ENCODE measurements around the gene PPP4R3A.
A peak's percentile ranks its signal among the peaks of the same experiment; 100 is the strongest.
"Not testable (repeated sequence)": the region's sequence is repeated elsewhere in the genome, so short reads cannot be mapped to it uniquely, and the experiment has no call there.

The PPP4R3A gene

GRCh38 chr14:91429385-91429784 lies 80.7 kb downstream of the PPP4R3A start:
- no peak overlapping the region for H3K27ac ChIP-seq
- TF ChIP-seq CTCF (IDR thresholded peaks at IDR 0.05) (no peak), ZFX (IDR thresholded peaks at IDR 0.05; ENCODE audit: borderline replicate concordance) (no peak)

GRCh38 chr14:91428931-91429330 lies 81.2 kb downstream of the PPP4R3A start:
- H3K27ac ChIP-seq: not testable (repeated sequence)

GRCh38 chr14:91425531-91425944 lies 84.6 kb downstream of the PPP4R3A start:
- H3K27ac ChIP-seq: not testable (repeated sequence)

GRCh38 chr14:91424813-91425530 lies 85.1 kb downstream of the PPP4R3A start:
- TF ChIP-seq CTCF (IDR thresholded peaks at IDR 0.05) (no peak), ZFX (IDR thresholded peaks at IDR 0.05; ENCODE audit: borderline replicate concordance) (no peak)

GRCh38 chr14:91420686-91421085 lies 89.4 kb downstream of the PPP4R3A start:
- no peak for TF ChIP-seq ZFX (IDR thresholded peaks at IDR 0.05; ENCODE audit: borderline replicate concordance)
- no peak for TF ChIP-seq CTCF (IDR thresholded peaks at IDR 0.05)
- no peak overlapping the region for H3K27ac ChIP-seq

More at GRCh38 chr14:91424813-91425530, 85.1 kb downstream of the PPP4R3A start:
- no peak overlapping the region for H3K27ac ChIP-seq

- no peak overlapping the region for H3K27ac ChIP-seq
- TF ChIP-seq CTCF (IDR thresholded peaks at IDR 0.05) (no peak), ZFX (IDR thresholded peaks at IDR 0.05; ENCODE audit: borderline replicate concordance) (no peak)
Measured at GRCh38 chr14:91419451-91419850, 90.7 kb downstream of the PPP4R3A start.

- no peak overlapping the region for H3K27ac ChIP-seq
- TF ChIP-seq ZFX (IDR thresholded peaks at IDR 0.05; ENCODE audit: borderline replicate concordance) (no peak), CTCF (IDR thresholded peaks at IDR 0.05) (peak; percentile 62)
Measured at GRCh38 chr14:91419044-91419397, 91.1 kb downstream of the PPP4R3A start.

- TF ChIP-seq ZFX (IDR thresholded peaks at IDR 0.05; ENCODE audit: borderline replicate concordance) (no peak), CTCF (IDR thresholded peaks at IDR 0.05) (peak; percentile 95)
- H3K27ac ChIP-seq: peak overlapping the region; percentile 25; the same call in 1 of the 2 replicates
Measured at GRCh38 chr14:91418387-91419043, 91.6 kb downstream of the PPP4R3A start.

Measured in 22Rv1 (cell line).